ENCODE results near the gene SELENOK. TPM values are rescaled to one million over a fixed set of nuclear protein-coding genes. Genes with fewer than 3 reads are reported as not detected.

Gene SELENOK
- total RNA-seq, 6 experiments from 2014 or later: 23.0 to 34.7 (median 29.3) TPM

DNA sequence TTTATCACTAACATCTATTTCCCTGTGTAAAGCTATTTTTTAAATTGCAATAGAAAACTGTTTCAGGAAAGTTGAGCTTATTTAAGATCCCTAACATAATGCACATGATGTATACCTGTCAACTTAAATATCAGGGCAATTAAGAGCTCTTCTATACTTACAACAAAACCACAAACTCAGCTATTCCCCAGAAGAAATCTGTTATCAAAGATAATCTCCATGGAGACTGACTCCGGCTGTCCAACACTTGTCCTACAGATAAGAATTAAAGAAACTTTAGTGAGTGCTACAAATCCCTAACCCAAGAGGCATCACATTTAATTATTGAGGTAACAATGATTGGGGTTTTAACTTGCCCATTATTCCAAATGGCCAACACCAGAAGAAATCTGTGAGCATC, 3.4 kb downstream of the SELENOK start:
- no peak for TF ChIP-seq POLR2A (IDR thresholded peaks at IDR 0.05)
- TF ChIP-seq CTCF (IDR thresholded peaks at IDR 0.05): no peak
- Histone ChIP-seq H3K4me1 (peaks cover 0 to 19% (median 7%) of the 10 kb centered on the region in 4 donors), H3K4me3 (no peak overlapping the region), H3K36me3 (peaks cover 0 to 42% (median 25%) of the 10 kb centered on the region in 4 donors), H3K27ac (no peak overlapping the region), H3K9me3 (no peaks in the 10 kb centered on the region), H3K27me3 (no peaks in the 10 kb centered on the region)
- DNase-seq: no peak
- 82% methylated on average over 1 of the region's 1 CpG for WGBS (ENCODE audit: insufficient coverage, low coverage, low lambda C conversion rate, missing lambda C conversion rate)
- ATAC-seq: no peak
- intact Hi-C loops (cut with DNase I): no loop called here

- no peak for TF ChIP-seq CTCF (IDR thresholded peaks at IDR 0.05)
- no peak for TF ChIP-seq POLR2A (IDR thresholded peaks at IDR 0.05)
- H3K27ac ChIP-seq: no peak overlapping the region
- ATAC-seq (no peak), DNase-seq (no peak)
- no peak overlapping the region for H3K4me3 ChIP-seq
- H3K36me3 ChIP-seq: peaks cover 0 to 42% (median 25%) of the 10 kb centered on the region in 4 donors
- peaks cover 0 to 19% (median 7%) of the 10 kb centered on the region in 4 donors for H3K4me1 ChIP-seq
- H3K9me3 ChIP-seq: no peaks in the 10 kb centered on the region
- H3K27me3 ChIP-seq: no peaks in the 10 kb centered on the region
- intact Hi-C loops (cut with DNase I): no loop called here
These were observed 4.2 kb downstream of the SELENOK start for GRCh38 chr3:53887446-53887845.

- no peak overlapping the region for H3K27ac ChIP-seq
- no peak overlapping the region for H3K4me3 ChIP-seq
- intact Hi-C loops (cut with DNase I): no loop called here
- H3K4me1 ChIP-seq: peaks cover 0 to 23% (median 3%) of the 10 kb centered on the region in 4 donors
- peaks cover 0 to 42% (median 25%) of the 10 kb centered on the region in 4 donors for H3K36me3 ChIP-seq
- 86% methylated on average over 3 of the region's 3 CpGs for WGBS (ENCODE audit: insufficient coverage, low coverage, low lambda C conversion rate, missing lambda C conversion rate)
- H3K27me3 ChIP-seq: no peaks in the 10 kb centered on the region
- DNase-seq: no peak
- H3K9me3 ChIP-seq: no peaks in the 10 kb centered on the region
- TF ChIP-seq CTCF (IDR thresholded peaks at IDR 0.05) (no peak), POLR2A (IDR thresholded peaks at IDR 0.05) (no peak)
- peak in 1 of 4 donors; percentile 10 for ATAC-seq
These were observed 6.4 kb downstream of the SELENOK start for GRCh38 chr3:53885239-53885638.

- no peak for TF ChIP-seq POLR2A (IDR thresholded peaks at IDR 0.05)
- TF ChIP-seq CTCF (IDR thresholded peaks at IDR 0.05): no peak
- Histone ChIP-seq H3K4me3 (no peak overlapping the region), H3K27ac (no peak overlapping the region), H3K27me3 (no peaks in the 10 kb centered on the region), H3K9me3 (no peaks in the 10 kb centered on the region), H3K4me1 (peaks cover 0 to 19% (median under 1%) of the 10 kb centered on the region in 4 donors), H3K36me3 (peaks cover 0 to 44% (median 25%) of the 10 kb centered on the region in 4 donors)
- DNase-seq (no peak), ATAC-seq (no peak)
- intact Hi-C loops (cut with DNase I): no loop called here
- 91% methylated on average over 11 of the region's 11 CpGs for WGBS (ENCODE audit: insufficient coverage, low coverage, low lambda C conversion rate, missing lambda C conversion rate)
These were observed 7.0 kb downstream of the SELENOK start for GRCh38 chr3:53884623-53885022.

GRCh38 chr3:53883008-53883407, 8.7 kb downstream of the SELENOK start:
- H3K4me1 ChIP-seq: peaks cover 0 to 13% (median 0%) of the 10 kb centered on the region in 4 donors
- H3K36me3 ChIP-seq: peaks cover 0 to 60% (median 33%) of the 10 kb centered on the region in 4 donors
- TF ChIP-seq POLR2A (IDR thresholded peaks at IDR 0.05): no peak
- no peak for TF ChIP-seq CTCF (IDR thresholded peaks at IDR 0.05)
- no peaks in the 10 kb centered on the region for H3K9me3 ChIP-seq
- DNase-seq (no peak), ATAC-seq (no peak)
- H3K27ac ChIP-seq: no peak overlapping the region
- intact Hi-C loops (cut with DNase I): no loop called here
- no peak overlapping the region for H3K4me3 ChIP-seq
- H3K27me3 ChIP-seq: no peaks in the 10 kb centered on the region
- 91% methylated on average over 4 of the region's 4 CpGs for WGBS (ENCODE audit: insufficient coverage, low coverage, low lambda C conversion rate, missing lambda C conversion rate)

Data from right lobe of liver (tissue), 6 donors.